HCT116 (cell line): ENCODE data around the gene MBNL2.

ENCODE experiments used
- CEBPB ChIP-seq: IDR thresholded peaks from 2 replicates; pipeline ENCODE4 v1.6.1; 2012; ENCODE audit warnings: low read depth
- CTCF ChIP-seq, 3 experiments: fragments of 200-600 bp in 1 of 3; sonication (generic) in 1 of 3; IDR thresholded peaks in 2 of 3; conservative IDR thresholded peaks in 1 of 3; 2 replicates each; pipeline ENCODE4 v1.5.1; 2012 to 2017; ENCODE audit warnings: low read depth in 2 of 3, low read length in 2 of 3, antibody characterized with exemption in 1 of 3, borderline replicate concordance in 1 of 3, control low read depth in 1 of 3, mild to moderate bottlenecking in 1 of 3, mixed read lengths in 1 of 3, mixed run types in 1 of 3, moderate library complexity in 1 of 3; ENCODE audit not compliant: insufficient read depth in 1 of 3
- ELF1 ChIP-seq: IDR thresholded peaks from 2 replicates; pipeline ENCODE4 v1.6.1; 2012; ENCODE audit warnings: low read depth, borderline replicate concordance
- EZH2 ChIP-seq: fragments of 200-600 bp; sonication (generic); IDR thresholded peaks from 2 replicates; pipeline ENCODE4 v1.6.1; 2017; ENCODE audit warnings: antibody characterized with exemption, mixed run types
- EZH2phosphoT487 ChIP-seq: fragments of 200-600 bp; IDR thresholded peaks from 2 replicates; pipeline ENCODE4 v1.6.1; 2018; ENCODE audit warnings: antibody characterized with exemption, borderline replicate concordance
- POLR2AphosphoS5 ChIP-seq: IDR thresholded peaks from 2 replicates; pipeline ENCODE4 v1.6.1; 2011; ENCODE audit warnings: mild to moderate bottlenecking, low read depth, low read length, moderate library complexity
- RAD21 ChIP-seq: IDR thresholded peaks from 2 replicates; pipeline ENCODE4 v1.6.1; 2012; ENCODE audit warnings: low read depth, mild to moderate bottlenecking
- ZBTB33 ChIP-seq: IDR thresholded peaks from 2 replicates; pipeline ENCODE4 v1.6.1; 2011; ENCODE audit warnings: mild to moderate bottlenecking, low read length, moderate library complexity; ENCODE audit not compliant: insufficient replicate concordance; ENCODE audit errors: extremely low read depth
- ZNF274 ChIP-seq: fragments of 200-500 bp; sonication (Bioruptor generic); IDR thresholded peaks from 2 replicates; pipeline ENCODE4 v1.6.1; 2014; ENCODE audit warnings: mild to moderate bottlenecking, low read depth, low read length, inconsistent platforms

GRCh38 chr13:97359181-97360057, 137.3 kb downstream of the MBNL2 start:
- TF ChIP-seq CTCF (IDR thresholded peaks at IDR 0.05 in 2 of 3, conservative IDR thresholded peaks at IDR 0.05 in 1 of 3; ENCODE audit: borderline replicate concordance in 1 of 3, insufficient read depth in 1 of 3, low read depth in 2 of 3, low read length in 2 of 3) (peak; percentile 71 to 94 (median 72); a peak in 5 of 6 replicates), CEBPB (peak; percentile 73), POLR2AphosphoS5 (no peak), EZH2 (no peak), RAD21 (peak; percentile 87), ZBTB33 (no peak), EZH2phosphoT487 (no peak), ZNF274 (no peak), ELF1 (no peak)
